ENCODE results near the gene RNF157. TPM values are rescaled to one million over a fixed set of nuclear protein-coding genes. Genes with fewer than 3 reads are reported as not detected.

Gene RNF157
- total and polyA plus RNA-seq, 9 of the 15 experiments (the other 6 are each of a cell fraction or from before 2014, with no cell fraction given): 8.1 to 31.7 (median 20.8) TPM

- TF ChIP-seq, protein P1, sequence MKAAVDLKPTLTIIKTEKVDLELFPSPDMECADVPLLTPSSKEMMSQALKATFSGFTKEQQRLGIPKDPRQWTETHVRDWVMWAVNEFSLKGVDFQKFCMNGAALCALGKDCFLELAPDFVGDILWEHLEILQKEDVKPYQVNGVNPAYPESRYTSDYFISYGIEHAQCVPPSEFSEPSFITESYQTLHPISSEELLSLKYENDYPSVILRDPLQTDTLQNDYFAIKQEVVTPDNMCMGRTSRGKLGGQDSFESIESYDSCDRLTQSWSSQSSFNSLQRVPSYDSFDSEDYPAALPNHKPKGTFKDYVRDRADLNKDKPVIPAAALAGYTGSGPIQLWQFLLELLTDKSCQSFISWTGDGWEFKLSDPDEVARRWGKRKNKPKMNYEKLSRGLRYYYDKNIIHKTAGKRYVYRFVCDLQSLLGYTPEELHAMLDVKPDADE (conservative IDR thresholded peaks at IDR 0.05; ENCODE audit: control insufficient read depth, low read depth, low read length): no peak
- peak; percentile 75 for TF ChIP-seq RBBP5 (IDR thresholded peaks at IDR 0.05; ENCODE audit: borderline replicate concordance, insufficient read depth, low read length, poor library complexity, severe bottlenecking)
- TF ChIP-seq ZNF347 (CRISPR knock-in tag; IDR thresholded peaks at IDR 0.05; ENCODE audit: low read depth): no peak
- no peak for TF ChIP-seq CTCF (IDR thresholded peaks at IDR 0.05 in 2 of 3, conservative IDR thresholded peaks at IDR 0.05 in 1 of 3; ENCODE audit: insufficient read depth in 2 of 3, low read depth in 1 of 3, low read length in 3 of 3)
- no peak for TF ChIP-seq GABPB1 (CRISPR knock-in tag; IDR thresholded peaks at IDR 0.05)
- no peak for TF ChIP-seq SIX5 (IDR thresholded peaks at IDR 0.05; ENCODE audit: borderline replicate concordance in 1 of 2, insufficient read depth in 1 of 2, low read depth in 1 of 2, low read length in 2 of 2)
- TF ChIP-seq E2F3 (CRISPR knock-in tag; IDR thresholded peaks at IDR 0.05): 0 out of 2 replicates have a peak, but pooled peaks have one; percentile 15
- no peak for TF ChIP-seq PKNOX1 (IDR thresholded peaks at IDR 0.05)
- TF ChIP-seq NFIC (IDR thresholded peaks at IDR 0.05): no peak
- TF ChIP-seq ZNF780A (CRISPR knock-in tag; IDR thresholded peaks at IDR 0.05): no peak
- no peak for TF ChIP-seq ZKSCAN3 (CRISPR knock-in tag; IDR thresholded peaks at IDR 0.05)
- no peak for TF ChIP-seq MCM3 (IDR thresholded peaks at IDR 0.05)
- TF ChIP-seq POLR2G (IDR thresholded peaks at IDR 0.05; ENCODE audit: low read depth, low read length): peak; percentile 70
- TF ChIP-seq ZNF449 (CRISPR knock-in tag; IDR thresholded peaks at IDR 0.05): no peak
- TF ChIP-seq, protein P2, sequence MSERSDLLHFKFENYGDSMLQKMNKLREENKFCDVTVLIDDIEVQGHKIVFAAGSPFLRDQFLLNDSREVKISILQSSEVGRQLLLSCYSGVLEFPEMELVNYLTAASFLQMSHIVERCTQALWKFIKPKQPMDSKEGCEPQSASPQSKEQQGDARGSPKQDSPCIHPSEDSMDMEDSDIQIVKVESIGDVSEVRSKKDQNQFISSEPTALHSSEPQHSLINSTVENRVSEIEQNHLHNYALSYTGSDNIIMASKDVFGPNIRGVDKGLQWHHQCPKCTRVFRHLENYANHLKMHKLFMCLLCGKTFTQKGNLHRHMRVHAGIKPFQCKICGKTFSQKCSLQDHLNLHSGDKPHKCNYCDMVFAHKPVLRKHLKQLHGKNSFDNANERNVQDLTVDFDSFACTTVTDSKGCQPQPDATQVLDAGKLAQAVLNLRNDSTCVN (CRISPR knock-in tag; IDR thresholded peaks at IDR 0.05): no peak
- TF ChIP-seq ERF (CRISPR knock-in tag; IDR thresholded peaks at IDR 0.05): no peak
- TF ChIP-seq ZC3H11A (IDR thresholded peaks at IDR 0.05; ENCODE audit: low read depth, low read length): no peak
- peak; percentile 78 for TF ChIP-seq ZBTB7A (IDR thresholded peaks at IDR 0.05; ENCODE audit: borderline replicate concordance, control insufficient read depth, low read depth, low read length)
- TF ChIP-seq, protein P3, sequence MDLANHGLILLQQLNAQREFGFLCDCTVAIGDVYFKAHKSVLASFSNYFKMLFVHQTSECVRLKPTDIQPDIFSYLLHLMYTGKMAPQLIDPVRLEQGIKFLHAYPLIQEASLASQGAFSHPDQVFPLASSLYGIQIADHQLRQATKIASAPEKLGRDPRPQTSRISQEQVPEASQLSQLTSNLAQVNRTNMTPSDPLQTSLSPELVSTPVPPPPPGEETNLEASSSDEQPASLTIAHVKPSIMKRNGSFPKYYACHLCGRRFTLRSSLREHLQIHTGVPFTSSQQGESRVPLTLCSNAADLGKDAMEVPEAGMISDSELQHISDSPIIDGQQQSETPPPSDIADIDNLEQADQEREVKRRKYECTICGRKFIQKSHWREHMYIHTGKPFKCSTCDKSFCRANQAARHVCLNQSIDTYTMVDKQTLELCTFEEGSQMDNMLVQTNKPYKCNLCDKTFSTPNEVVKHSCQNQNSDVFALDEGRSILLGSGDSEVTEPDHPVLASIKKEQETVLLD (IDR thresholded peaks at IDR 0.05): no peak
Observed at GRCh38 chr17:76239538-76240274, 587 bp downstream of the RNF157 start (continued).
